ENCODE measurements around the gene KCND3.

DNA sequence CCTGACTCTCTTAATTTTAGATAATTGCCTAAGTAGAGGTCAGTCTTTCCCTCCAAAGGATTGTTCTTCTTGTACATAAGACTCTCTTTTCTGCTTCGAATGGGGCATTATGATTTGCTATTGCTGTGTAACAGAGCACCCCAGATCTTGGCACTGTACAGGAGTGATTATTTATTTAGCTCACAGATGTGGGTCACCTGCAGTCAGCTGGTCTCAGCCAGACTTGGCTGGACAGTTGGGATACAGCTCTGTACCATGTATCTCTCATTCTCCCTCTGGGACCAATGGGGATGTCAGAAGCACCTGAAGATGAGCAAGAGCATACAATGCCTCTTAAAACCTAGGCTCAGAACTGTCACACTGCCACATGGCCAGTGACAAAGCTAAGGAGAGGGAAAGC is 23.4 kb upstream of the KCND3 start:
- TF ChIP-seq, protein P1, sequence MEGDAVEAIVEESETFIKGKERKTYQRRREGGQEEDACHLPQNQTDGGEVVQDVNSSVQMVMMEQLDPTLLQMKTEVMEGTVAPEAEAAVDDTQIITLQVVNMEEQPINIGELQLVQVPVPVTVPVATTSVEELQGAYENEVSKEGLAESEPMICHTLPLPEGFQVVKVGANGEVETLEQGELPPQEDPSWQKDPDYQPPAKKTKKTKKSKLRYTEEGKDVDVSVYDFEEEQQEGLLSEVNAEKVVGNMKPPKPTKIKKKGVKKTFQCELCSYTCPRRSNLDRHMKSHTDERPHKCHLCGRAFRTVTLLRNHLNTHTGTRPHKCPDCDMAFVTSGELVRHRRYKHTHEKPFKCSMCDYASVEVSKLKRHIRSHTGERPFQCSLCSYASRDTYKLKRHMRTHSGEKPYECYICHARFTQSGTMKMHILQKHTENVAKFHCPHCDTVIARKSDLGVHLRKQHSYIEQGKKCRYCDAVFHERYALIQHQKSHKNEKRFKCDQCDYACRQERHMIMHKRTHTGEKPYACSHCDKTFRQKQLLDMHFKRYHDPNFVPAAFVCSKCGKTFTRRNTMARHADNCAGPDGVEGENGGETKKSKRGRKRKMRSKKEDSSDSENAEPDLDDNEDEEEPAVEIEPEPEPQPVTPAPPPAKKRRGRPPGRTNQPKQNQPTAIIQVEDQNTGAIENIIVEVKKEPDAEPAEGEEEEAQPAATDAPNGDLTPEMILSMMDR (IDR thresholded peaks at IDR 0.05; ENCODE audit: low read depth, low read length), result no peak
- TF ChIP-seq, protein P2, sequence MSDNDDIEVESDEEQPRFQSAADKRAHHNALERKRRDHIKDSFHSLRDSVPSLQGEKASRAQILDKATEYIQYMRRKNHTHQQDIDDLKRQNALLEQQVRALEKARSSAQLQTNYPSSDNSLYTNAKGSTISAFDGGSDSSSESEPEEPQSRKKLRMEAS (IDR thresholded peaks at IDR 0.05; ENCODE audit: low read depth, low read length), result no peak
- TF ChIP-seq POLR2A (IDR thresholded peaks at IDR 0.05; ENCODE audit: extremely low read depth, insufficient read length), result no peak

All from NB4 (cell line).